ENCODE data around the gene SUPT7L. TPM values are rescaled to one million over a fixed set of nuclear protein-coding genes. Genes with fewer than 3 reads are reported as not detected.

Gene SUPT7L
- total RNA-seq, 1 donor from 2014 or later = 29.7 TPM

- Histone ChIP-seq H3K27ac (replicated peaks) (no peak overlapping the region), H3K36me3 (peaks cover 58% of the 10 kb centered on the region), H3K27me3 (ENCODE audit: low read depth) (no peaks in the 10 kb centered on the region), H3K4me1 (peaks cover 40% of the 10 kb centered on the region), H3K4me3 (no peak overlapping the region), H3K9me3 (replicated peaks) (no peaks in the 10 kb centered on the region)
- intact Hi-C loops (cut with micrococcal nuclease) = no loop called here
- no peak for DNase-seq
- TF ChIP-seq CTCF (IDR thresholded peaks at IDR 0.05; ENCODE audit: borderline replicate concordance) = no peak
These were observed 4.0 kb upstream of the SUPT7L start for GRCh38 chr2:27667446-27667845.

GRCh38 chr2:27664622-27665363, 1.4 kb upstream of the SUPT7L start:
- no peak for DNase-seq
- peak overlapping the region; percentile 86 for H3K4me3 ChIP-seq
- no peaks in the 10 kb centered on the region for H3K9me3 ChIP-seq (replicated peaks)
- H3K4me1 ChIP-seq = peaks cover 45% of the 10 kb centered on the region
- no peak for TF ChIP-seq CTCF (IDR thresholded peaks at IDR 0.05; ENCODE audit: borderline replicate concordance)
- intact Hi-C loops (cut with micrococcal nuclease) = no loop called here
- peaks cover 59% of the 10 kb centered on the region for H3K36me3 ChIP-seq
- H3K27me3 ChIP-seq (ENCODE audit: low read depth) = no peaks in the 10 kb centered on the region
- no peak overlapping the region for H3K27ac ChIP-seq (replicated peaks)

DNA sequence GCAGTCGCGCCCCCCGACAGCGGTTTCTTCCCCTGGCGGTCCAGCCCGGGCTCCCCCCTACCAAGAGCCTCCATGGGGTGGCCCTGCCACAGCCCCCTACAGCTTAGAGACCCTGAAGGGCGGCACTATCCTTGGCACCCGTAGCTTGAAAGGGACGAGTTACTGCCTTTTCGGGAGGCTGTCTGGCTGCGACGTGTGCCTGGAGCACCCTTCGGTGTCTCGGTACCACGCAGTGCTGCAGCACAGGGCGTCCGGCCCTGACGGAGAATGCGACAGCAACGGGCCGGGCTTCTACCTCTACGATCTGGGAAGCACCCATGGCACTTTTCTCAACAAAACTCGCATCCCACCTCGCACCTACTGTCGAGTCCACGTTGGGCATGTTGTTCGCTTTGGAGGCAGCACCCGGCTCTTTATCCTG, 750 bp upstream of the SUPT7L start:
- peaks cover 59% of the 10 kb centered on the region for H3K36me3 ChIP-seq

GRCh38 chr2:27661371-27661770, 2.0 kb downstream of the SUPT7L start:
- Histone ChIP-seq H3K27me3 (ENCODE audit: low read depth) (no peaks in the 10 kb centered on the region), H3K4me3 (no peak overlapping the region), H3K9me3 (replicated peaks) (no peaks in the 10 kb centered on the region), H3K4me1 (peaks cover 57% of the 10 kb centered on the region), H3K27ac (replicated peaks) (no peak overlapping the region), H3K36me3 (peaks cover 59% of the 10 kb centered on the region)
- no peak for DNase-seq
- TF ChIP-seq CTCF (IDR thresholded peaks at IDR 0.05; ENCODE audit: borderline replicate concordance) = no peak
- intact Hi-C loops (cut with micrococcal nuclease) = no loop called here

More for the DNA sequence above, 750 bp upstream of the SUPT7L start:
- intact Hi-C loops (cut with micrococcal nuclease) = no loop called here
- Histone ChIP-seq H3K27me3 (ENCODE audit: low read depth) (no peaks in the 10 kb centered on the region), H3K4me1 (peaks cover 51% of the 10 kb centered on the region), H3K9me3 (replicated peaks) (no peaks in the 10 kb centered on the region), H3K4me3 (peak overlapping the region; percentile 86), H3K27ac (replicated peaks) (peak overlapping the region; percentile 91)
- DNase-seq = no peak
- TF ChIP-seq CTCF (IDR thresholded peaks at IDR 0.05; ENCODE audit: borderline replicate concordance) = no peak

- no peak for DNase-seq
- H3K27ac ChIP-seq (replicated peaks) = no peak overlapping the region
- TF ChIP-seq CTCF (IDR thresholded peaks at IDR 0.05; ENCODE audit: borderline replicate concordance) = no peak
- H3K9me3 ChIP-seq (replicated peaks) = no peaks in the 10 kb centered on the region
- H3K27me3 ChIP-seq (ENCODE audit: low read depth) = no peaks in the 10 kb centered on the region
- H3K4me3 ChIP-seq = no peak overlapping the region
- intact Hi-C loops (cut with micrococcal nuclease) = no loop called here
- peaks cover 100% of the 10 kb centered on the region for H3K36me3 ChIP-seq
- H3K4me1 ChIP-seq = peaks cover 13% of the 10 kb centered on the region
These were observed 8.1 kb downstream of the SUPT7L start for GRCh38 chr2:27655155-27655951.

Data from left ventricle myocardium inferior (tissue), 1 donor.